ENCODE results near the gene B3GALNT2.
A peak's percentile ranks its signal among the peaks of the same experiment; 100 is the strongest.

GRCh38 chr1:235511470-235512240 is 7.4 kb upstream of the B3GALNT2 start:
- TF ChIP-seq, protein P1, sequence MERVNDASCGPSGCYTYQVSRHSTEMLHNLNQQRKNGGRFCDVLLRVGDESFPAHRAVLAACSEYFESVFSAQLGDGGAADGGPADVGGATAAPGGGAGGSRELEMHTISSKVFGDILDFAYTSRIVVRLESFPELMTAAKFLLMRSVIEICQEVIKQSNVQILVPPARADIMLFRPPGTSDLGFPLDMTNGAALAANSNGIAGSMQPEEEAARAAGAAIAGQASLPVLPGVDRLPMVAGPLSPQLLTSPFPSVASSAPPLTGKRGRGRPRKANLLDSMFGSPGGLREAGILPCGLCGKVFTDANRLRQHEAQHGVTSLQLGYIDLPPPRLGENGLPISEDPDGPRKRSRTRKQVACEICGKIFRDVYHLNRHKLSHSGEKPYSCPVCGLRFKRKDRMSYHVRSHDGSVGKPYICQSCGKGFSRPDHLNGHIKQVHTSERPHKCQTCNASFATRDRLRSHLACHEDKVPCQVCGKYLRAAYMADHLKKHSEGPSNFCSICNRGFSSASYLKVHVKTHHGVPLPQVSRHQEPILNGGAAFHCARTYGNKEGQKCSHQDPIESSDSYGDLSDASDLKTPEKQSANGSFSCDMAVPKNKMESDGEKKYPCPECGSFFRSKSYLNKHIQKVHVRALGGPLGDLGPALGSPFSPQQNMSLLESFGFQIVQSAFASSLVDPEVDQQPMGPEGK (tag by site-specific recombination; IDR thresholded peaks at IDR 0.05) = no peak
- TF ChIP-seq, protein P2, sequence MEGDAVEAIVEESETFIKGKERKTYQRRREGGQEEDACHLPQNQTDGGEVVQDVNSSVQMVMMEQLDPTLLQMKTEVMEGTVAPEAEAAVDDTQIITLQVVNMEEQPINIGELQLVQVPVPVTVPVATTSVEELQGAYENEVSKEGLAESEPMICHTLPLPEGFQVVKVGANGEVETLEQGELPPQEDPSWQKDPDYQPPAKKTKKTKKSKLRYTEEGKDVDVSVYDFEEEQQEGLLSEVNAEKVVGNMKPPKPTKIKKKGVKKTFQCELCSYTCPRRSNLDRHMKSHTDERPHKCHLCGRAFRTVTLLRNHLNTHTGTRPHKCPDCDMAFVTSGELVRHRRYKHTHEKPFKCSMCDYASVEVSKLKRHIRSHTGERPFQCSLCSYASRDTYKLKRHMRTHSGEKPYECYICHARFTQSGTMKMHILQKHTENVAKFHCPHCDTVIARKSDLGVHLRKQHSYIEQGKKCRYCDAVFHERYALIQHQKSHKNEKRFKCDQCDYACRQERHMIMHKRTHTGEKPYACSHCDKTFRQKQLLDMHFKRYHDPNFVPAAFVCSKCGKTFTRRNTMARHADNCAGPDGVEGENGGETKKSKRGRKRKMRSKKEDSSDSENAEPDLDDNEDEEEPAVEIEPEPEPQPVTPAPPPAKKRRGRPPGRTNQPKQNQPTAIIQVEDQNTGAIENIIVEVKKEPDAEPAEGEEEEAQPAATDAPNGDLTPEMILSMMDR (tag by site-specific recombination; IDR thresholded peaks at IDR 0.05) = peak; percentile 74
- TF ChIP-seq, protein P3, sequence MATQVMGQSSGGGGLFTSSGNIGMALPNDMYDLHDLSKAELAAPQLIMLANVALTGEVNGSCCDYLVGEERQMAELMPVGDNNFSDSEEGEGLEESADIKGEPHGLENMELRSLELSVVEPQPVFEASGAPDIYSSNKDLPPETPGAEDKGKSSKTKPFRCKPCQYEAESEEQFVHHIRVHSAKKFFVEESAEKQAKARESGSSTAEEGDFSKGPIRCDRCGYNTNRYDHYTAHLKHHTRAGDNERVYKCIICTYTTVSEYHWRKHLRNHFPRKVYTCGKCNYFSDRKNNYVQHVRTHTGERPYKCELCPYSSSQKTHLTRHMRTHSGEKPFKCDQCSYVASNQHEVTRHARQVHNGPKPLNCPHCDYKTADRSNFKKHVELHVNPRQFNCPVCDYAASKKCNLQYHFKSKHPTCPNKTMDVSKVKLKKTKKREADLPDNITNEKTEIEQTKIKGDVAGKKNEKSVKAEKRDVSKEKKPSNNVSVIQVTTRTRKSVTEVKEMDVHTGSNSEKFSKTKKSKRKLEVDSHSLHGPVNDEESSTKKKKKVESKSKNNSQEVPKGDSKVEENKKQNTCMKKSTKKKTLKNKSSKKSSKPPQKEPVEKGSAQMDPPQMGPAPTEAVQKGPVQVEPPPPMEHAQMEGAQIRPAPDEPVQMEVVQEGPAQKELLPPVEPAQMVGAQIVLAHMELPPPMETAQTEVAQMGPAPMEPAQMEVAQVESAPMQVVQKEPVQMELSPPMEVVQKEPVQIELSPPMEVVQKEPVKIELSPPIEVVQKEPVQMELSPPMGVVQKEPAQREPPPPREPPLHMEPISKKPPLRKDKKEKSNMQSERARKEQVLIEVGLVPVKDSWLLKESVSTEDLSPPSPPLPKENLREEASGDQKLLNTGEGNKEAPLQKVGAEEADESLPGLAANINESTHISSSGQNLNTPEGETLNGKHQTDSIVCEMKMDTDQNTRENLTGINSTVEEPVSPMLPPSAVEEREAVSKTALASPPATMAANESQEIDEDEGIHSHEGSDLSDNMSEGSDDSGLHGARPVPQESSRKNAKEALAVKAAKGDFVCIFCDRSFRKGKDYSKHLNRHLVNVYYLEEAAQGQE (tag by site-specific recombination; IDR thresholded peaks at IDR 0.05) = no peak
- TF ChIP-seq ZNF146 (tag by site-specific recombination; IDR thresholded peaks at IDR 0.05) (no peak), ZBTB21 (tag by site-specific recombination; IDR thresholded peaks at IDR 0.05) (peak; percentile 79), ZNF398 (tag by site-specific recombination; IDR thresholded peaks at IDR 0.05) (no peak), ZNF473 (tag by site-specific recombination; IDR thresholded peaks at IDR 0.05) (no peak), KLF9 (tag by site-specific recombination; IDR thresholded peaks at IDR 0.05; ENCODE audit: low read depth) (no peak), ELK4 (IDR thresholded peaks at IDR 0.05; ENCODE audit: borderline replicate concordance, low read depth, low read length) (no peak), ZNF501 (tag by site-specific recombination; IDR thresholded peaks at IDR 0.05) (no peak)
- TF ChIP-seq, protein P4, sequence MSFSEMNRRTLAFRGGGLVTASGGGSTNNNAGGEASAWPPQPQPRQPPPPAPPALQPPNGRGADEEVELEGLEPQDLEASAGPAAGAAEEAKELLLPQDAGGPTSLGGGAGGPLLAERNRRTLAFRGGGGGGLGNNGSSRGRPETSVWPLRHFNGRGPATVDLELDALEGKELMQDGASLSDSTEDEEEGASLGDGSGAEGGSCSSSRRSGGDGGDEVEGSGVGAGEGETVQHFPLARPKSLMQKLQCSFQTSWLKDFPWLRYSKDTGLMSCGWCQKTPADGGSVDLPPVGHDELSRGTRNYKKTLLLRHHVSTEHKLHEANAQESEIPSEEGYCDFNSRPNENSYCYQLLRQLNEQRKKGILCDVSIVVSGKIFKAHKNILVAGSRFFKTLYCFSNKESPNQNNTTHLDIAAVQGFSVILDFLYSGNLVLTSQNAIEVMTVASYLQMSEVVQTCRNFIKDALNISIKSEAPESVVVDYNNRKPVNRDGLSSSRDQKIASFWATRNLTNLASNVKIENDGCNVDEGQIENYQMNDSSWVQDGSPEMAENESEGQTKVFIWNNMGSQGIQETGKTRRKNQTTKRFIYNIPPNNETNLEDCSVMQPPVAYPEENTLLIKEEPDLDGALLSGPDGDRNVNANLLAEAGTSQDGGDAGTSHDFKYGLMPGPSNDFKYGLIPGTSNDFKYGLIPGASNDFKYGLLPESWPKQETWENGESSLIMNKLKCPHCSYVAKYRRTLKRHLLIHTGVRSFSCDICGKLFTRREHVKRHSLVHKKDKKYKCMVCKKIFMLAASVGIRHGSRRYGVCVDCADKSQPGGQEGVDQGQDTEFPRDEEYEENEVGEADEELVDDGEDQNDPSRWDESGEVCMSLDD (tag by site-specific recombination; IDR thresholded peaks at IDR 0.05) = no peak
